ENCODE results near the gene DENND2A.
"Not testable (repeated sequence)": the region's sequence is repeated elsewhere in the genome, so short reads cannot be mapped to it uniquely, and the experiment has no call there.

The DENND2A gene, protein sequence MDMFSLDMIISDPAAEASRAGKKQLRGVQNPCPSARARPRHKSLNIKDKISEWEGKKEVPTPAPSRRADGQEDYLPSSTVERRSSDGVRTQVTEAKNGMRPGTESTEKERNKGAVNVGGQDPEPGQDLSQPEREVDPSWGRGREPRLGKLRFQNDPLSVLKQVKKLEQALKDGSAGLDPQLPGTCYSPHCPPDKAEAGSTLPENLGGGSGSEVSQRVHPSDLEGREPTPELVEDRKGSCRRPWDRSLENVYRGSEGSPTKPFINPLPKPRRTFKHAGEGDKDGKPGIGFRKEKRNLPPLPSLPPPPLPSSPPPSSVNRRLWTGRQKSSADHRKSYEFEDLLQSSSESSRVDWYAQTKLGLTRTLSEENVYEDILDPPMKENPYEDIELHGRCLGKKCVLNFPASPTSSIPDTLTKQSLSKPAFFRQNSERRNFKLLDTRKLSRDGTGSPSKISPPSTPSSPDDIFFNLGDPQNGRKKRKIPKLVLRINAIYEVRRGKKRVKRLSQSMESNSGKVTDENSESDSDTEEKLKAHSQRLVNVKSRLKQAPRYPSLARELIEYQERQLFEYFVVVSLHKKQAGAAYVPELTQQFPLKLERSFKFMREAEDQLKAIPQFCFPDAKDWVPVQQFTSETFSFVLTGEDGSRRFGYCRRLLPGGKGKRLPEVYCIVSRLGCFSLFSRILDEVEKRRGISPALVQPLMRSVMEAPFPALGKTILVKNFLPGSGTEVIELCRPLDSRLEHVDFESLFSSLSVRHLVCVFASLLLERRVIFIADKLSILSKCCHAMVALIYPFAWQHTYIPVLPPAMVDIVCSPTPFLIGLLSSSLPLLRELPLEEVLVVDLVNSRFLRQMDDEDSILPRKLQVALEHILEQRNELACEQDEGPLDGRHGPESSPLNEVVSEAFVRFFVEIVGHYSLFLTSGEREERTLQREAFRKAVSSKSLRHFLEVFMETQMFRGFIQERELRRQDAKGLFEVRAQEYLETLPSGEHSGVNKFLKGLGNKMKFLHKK

GRCh38 chr7:140640727-140641523, at the start of gene DENND2A:
Gene DENND2A, minus strand, starts transcription at chr7:140640813. Its CDS starts 38,416 bp downstream, at chr7:140602397.
- peak; percentile 79 for DNase-seq (ENCODE audit: low spot score)

- DNase-seq (ENCODE audit: low spot score), result no peak
Measured at GRCh38 chr7:140689199-140690152, 48.9 kb upstream of the DENND2A start.

DNA sequence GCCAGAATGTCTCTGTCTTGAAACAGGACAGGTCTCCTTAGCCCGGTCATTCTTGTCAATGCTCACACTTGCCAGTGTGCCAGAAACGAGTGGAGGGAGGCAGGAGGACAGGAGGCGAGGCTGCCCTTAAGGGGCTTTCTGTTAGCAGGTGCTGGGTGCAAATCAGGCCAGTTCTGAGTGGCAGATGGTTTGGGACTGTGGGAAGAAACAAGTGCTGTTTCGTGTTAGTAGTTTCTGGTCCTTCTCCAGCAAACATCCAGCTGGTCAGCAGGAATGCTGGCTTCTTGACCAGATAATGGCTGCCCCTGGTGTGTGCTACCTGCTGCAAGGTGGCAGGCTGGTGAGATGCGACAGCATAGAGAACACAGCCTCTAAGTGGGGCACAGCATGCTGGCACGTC, 47.7 kb upstream of the DENND2A start:
- no peak for DNase-seq (ENCODE audit: low spot score)

GRCh38 chr7:140686921-140687320, 46.3 kb upstream of the DENND2A start:
- no peak for DNase-seq (ENCODE audit: low spot score)

GRCh38 chr7:140685407-140686087, 44.9 kb upstream of the DENND2A start:
- no peak for DNase-seq (ENCODE audit: low spot score)

GRCh38 chr7:140684066-140684950, 43.7 kb upstream of the DENND2A start:
- DNase-seq (ENCODE audit: low spot score), result no peak

GRCh38 chr7:140683657-140684056, 43.0 kb upstream of the DENND2A start:
- peak; percentile 72 for DNase-seq (ENCODE audit: low spot score)

- DNase-seq (ENCODE audit: low spot score), result no peak
Measured at GRCh38 chr7:140681766-140682165, 41.2 kb upstream of the DENND2A start.

GRCh38 chr7:140680886-140681285, 40.3 kb upstream of the DENND2A start:
- no peak for DNase-seq (ENCODE audit: low spot score)

- DNase-seq (ENCODE audit: low spot score), result no peak
Measured at GRCh38 chr7:140679186-140679585, 38.6 kb upstream of the DENND2A start.

DNA sequence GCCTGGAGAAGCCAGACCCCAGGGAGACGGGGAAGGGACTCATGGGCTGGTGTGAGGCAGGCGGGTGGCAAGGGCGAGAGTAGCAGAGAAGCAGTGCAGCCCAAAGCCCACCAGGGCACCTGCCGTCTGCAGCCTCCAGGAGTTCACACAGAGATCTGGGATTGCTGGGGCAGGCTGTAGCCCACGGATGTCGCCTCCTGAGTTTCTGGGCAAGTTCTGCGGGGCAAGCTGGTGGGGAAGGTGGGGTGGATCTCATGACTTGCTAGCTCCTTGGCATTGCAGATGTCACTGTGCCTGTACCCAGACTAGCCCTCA, 38.2 kb upstream of the DENND2A start:
- DNase-seq (ENCODE audit: low spot score), result no peak

DNA sequence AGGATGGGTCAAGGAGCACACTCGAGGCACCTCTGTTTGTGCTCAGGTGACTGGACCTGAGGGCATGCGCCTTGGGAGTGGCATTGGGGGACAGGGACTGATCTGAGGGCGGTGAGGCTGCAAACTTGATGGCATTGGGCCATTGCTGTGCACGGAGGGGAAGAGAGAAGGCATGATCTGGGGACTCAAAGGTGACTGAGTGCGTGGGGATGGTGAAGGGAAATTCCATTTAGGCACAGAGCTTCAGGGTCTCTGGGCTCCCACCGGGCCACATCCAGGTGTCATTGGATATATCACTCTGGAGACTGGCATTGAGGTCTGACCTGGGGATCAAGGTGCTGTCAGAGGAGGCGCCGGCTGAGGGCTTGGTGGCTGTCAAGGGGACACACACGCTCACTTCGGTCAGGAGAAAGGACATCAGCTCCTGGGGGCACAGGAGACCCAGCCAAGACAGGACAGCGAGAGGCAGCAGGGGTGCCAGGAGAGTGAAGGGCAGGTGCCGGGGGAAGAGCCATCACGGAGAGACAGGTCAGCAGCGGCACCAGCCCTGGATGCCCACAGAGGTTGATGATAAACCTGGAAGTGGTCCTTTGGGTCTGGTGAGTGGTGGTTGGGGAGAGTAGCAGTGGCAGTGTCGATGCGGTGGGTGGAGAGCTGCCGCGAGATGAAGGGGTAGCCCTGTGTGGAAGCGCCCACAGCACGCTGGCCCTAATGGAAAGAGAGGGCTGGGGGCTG, 37.6 kb upstream of the DENND2A start:
- DNase-seq (ENCODE audit: low spot score), result no peak

DNA sequence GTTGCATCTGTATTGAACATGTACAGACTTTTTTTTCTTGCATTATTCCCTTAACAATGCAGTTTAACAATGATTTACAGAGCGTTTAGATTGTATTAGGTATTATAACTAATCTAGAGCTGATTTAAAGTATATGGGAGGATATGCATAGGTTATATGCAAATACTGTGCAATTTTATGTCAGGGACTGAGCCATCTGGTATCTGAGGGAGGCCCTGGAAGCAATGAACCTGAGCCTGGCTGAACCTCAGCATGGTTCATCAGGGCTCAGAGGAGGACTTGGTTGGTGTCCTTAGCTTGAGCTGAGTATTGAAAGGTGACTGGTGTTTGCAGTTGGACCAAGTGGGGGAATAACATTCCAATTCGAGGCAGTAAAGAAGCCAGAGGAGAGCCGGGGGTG, 36.9 kb upstream of the DENND2A start:
- DNase-seq (ENCODE audit: low spot score), result no peak

DNA sequence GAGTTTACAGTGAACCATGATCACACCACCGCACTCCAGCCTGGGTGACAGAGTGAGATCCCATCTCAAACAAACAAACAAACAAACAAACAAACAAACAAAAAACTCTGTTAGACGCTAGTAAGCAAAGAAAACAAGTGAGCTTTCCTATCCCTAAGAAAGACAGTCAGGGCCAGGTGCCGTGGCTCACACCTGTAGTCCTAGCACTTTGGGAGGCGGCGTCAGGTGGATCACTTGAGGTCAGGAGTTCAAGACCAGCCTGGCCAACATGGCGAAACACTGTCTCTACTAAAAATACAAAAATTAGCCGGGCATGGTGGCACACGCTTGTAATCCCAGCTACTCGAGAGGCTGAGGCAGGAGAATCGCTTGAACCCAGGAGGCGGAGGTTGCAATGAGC, 36.3 kb upstream of the DENND2A start:
- DNase-seq (ENCODE audit: low spot score), result not testable (repeated sequence)

- peak; percentile 46 for DNase-seq (ENCODE audit: low spot score)
Measured at GRCh38 chr7:140676306-140676705, 35.7 kb upstream of the DENND2A start.

DNA sequence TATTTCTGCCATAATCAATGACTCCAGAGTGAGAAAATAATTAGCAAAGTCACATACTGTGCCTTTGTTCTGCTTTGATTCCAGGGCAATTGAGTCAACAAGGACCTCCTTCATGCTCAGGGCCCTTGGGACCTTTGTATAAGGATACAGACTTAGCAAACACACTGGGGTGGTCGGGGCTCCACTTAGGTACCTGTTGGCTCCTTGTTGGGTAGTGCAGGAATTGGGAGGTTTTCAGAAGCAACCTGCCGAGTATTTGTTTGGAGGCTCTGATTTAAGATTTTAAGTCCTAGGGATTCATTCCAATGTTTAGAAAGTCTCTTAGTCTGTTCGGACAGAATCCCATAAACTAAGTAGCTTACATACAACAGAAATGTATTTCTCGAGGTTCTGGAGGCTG, 35.1 kb upstream of the DENND2A start:
- no peak for DNase-seq (ENCODE audit: low spot score)

DNA sequence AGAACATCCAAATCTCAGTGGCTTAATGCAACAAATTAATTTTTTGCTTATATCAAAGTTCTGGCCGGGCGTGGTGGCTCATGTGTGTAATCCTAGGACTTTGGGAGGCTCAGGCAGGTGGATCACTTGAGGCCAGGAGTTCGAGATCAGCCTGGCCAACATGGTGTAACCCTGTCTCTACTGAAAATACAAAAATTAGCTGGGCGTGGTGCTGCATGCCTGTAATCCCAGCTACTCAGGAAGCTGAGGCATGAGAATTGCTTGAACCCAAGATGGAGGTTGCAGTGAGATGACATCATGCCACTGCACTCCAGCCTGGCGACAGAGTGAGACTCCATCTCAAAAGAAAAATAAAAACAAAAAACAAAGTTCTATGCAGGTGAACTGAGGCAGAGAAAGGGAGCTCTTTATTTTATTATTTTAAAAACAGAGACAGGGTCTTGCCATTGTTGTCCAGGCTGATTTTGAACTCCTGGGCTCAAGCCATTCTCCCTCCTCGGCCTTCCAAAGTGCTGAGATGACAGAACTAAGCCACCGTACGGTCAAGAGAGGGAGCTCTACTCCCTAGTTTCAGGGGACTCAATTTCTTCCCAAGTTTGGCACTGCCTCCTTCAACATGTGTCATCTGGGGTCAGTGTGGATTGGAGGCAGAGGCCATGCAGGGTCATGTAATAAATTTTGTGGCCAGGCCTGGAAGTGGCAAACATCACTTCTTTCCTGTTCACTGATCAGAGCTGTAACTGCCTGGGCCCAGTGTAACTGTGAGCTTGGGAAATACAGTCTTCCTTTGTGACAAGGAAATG, 34.5 kb upstream of the DENND2A start:
- DNase-seq (ENCODE audit: low spot score), result peak; percentile 83

GRCh38 chr7:140674356-140674800, 33.8 kb upstream of the DENND2A start:
- no peak for DNase-seq (ENCODE audit: low spot score)

All from globus pallidus (tissue), 1 donor.